Central memory CD4-positive, alpha-beta T cell (primary cell): Measurements from ENCODE around the gene COIL.
"Not testable (repeated sequence)": the region's sequence is repeated elsewhere in the genome, so short reads cannot be mapped to it uniquely, and the experiment has no call there.

ENCODE experiments used
- DNase-seq: peaks from one replicate; pipeline ENCODE4 v3.0.0; 2022

COIL gene

DNA sequence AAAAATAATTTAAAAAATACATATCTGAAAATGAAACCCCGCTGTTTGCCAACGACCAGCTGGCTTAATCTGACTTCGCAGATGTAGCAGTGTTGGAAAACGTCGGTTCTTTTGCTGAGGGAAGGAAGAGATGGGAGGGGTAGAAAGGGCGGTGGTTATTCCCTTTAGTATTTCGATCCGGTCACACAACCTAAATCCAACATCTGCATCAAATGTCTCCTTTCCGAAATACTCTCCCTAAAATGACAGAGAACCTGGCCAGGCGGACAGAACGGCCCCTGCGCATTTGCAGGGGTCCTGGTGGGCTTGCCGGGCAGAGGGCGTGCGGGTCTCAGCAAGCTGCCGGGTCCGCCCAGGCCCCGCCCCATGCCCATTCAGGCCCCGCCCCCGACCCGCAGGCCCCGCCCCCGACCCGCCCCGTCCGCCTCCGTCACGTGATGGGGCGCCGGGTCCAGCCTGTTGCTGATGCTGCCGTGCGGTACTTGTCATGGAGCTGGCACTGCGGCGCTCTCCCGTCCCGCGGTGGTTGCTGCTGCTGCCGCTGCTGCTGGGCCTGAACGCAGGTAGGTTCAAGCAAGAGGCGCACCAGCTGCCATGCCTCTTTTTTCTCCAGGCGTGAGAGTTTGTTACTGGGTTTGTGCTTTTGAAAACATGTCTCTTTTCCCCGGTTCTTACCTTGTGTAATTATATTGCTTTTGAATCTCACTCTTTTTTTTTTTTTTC lies 17.0 kb upstream of the COIL start, which contains the start of gene SCPEP1:
SCPEP1 (plus strand) TSS at position 459 of the 723 bp plus-strand sequence; CDS start at position 488, 29 bp downstream.
- peak; percentile 77 for DNase-seq

DNA sequence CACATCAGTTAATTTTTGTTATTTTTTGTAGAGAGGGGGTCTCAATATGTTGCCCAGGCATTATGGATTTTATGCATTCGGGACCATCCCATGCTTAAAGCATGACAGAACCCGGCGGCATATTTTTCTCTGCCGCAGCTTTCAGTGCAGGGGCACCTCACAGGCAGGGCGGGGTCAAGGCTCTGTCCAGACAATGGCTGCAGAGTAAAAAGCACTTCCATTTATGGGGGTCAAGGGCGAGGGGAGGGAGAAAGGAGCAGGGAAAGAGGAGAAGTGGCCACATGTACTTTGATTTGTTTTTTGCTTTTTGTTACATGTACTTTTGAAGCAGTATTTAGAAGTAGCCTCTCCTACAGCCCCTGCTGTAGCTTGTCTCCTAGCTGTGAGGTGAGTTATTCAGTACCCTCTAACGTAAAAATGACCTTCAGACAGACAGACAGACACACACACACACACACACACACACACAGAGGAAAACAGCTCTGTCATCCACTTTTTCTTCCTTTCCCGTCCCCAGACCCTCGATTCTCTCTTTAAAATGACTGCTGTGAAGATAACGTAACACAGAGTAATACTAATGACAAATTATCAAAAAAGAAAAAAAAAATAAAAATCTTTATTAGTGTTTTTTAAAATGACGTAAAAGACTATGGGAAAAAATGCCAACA lies 16.2 kb upstream of the COIL start:
- DNase-seq, result no peak

DNA sequence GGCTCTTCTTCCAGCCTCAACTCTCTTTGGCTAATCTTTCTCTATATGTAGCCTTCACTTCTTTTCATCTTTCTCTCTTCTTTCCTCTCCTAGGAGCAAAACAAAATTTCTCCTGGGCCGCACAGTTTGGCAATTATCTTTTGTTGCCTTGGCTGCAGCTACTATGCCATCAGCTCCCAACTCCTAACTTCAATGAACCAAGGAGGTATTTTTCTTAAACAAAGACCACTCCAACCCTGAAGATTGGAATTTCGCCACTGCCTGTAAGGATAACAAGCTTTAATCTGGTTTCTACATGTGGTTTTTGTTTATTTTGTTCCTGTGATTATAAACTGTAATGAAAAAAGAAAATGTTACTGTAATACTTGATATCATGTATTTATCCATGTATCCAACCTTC lies 14.8 kb upstream of the COIL start:
- no peak for DNase-seq

DNA sequence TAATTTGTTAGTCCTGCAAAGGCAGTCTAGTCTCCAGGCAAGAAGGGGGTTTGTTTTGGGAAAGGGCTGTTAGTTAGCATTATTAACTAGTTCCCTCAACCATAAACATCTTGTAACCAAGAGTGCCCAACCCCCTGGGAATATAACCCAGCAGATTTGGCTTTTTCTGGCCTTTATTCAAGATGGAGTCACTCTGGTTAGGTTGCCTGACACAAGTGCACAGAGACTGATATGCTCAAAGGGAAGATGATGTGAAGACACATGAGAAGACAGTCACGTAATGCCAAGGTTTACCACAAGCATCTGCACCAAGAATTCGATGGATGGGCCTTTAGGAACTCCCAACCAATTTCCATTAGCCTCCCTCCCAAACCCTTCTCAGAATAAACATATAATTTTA lies 13.2 kb upstream of the COIL start:
- no peak for DNase-seq

DNA sequence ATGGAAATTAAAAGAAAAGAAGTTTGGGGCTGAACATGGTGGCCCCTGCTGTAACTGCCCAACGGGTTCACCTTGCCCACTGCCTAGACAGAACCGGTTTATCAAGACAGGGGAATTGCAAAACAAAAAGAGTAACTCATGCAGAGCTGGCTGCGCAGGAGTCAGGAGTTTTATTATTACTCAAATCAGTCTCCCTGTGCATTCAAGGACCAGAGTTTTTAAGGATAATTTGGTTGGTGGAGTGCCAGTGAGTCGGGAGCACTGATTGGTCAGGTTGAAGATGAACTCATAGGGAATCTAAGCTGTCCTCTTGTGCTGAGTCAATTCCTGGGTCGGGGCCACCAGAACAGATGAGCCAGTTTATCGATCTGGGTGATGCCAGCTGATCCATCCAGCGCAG lies 12.7 kb upstream of the COIL start:
- DNase-seq, result no peak

DNA sequence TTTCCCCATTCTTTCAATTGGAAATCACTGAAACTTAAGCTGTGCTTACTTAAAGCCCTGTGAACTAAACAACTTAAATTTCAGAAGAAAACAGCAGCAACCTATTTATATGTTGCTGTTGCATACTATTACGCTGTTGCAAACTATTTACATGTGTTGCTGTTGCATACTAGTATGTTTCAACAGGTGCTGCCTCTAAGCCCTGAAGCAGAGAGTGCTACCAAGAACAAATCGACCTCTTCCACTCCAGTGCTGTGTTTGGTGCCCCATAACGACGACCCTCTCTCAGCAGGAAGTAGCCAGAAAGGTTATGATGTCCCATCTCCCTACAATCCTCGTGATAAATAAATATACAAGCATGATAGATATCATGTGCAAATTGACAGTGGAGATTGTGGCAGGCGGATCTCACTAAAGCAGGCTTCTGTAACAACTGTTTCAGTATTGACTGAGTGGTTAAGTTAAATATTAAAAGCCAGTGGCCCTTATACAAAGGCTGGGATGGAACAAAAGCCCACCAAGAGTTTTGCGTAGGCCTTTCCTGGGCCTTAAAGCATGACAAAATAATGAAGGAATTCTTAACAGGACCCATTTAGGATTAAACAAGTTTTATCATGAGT lies 11.4 kb upstream of the COIL start:
- DNase-seq, result no peak

DNA sequence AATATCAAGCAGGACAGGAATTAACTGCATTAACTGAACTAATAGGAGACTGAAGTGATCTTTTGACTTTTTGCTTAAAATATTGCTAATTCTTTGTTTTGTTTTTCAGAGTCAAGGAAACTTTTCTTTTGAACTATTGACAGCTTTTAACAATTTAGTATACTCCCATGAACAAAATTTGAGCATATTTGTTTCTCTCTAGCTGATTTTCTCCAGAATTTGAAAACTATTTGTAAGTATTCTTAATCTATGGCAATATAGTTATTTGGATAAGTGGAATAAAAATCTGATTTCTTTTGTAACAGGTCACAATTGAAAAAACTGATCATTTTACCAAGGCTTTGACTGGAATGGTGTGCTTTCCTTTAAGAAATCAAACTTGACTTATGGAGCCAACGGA lies 10.1 kb upstream of the COIL start:
- DNase-seq, result no peak

DNA sequence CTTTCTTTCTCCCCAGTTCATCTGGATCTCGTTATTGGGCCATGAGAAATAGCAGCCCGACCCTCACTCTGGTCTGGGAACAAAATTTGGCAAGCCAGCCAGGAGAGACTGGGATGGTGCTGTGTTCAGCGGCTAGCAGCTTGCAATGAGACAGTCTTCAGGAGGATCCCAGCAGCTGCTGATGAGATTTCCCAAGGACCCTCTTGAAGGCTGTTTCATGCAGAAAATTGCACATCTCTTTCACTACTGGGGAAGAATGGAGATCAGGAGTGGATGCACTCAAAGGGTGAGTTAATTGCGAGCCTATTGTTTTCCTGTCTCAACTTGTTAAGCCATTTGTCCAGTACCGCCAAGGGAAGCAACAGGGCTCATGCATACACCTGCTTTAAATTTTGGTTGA lies 5.5 kb upstream of the COIL start:
- DNase-seq, result no peak

DNA sequence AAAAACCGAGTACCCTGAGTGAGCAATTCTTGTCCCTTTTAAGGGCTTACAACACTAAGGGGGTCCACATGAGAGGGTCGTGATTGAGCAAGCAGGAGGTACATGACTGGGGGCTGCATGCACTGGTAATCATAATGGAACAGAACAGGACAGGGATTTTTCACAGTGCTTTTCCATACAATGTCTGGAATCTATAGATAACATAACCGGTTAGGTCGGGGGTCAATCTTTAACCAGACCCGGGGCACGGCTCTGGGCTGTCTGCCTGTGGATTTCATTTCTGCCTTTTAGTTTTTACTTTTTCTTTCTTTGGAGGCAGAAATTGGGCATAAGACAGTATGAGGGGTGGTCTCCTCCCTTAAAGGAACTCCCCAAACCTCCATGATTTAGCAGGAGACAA lies 4.8 kb upstream of the COIL start:
- not testable (repeated sequence) for DNase-seq

DNA sequence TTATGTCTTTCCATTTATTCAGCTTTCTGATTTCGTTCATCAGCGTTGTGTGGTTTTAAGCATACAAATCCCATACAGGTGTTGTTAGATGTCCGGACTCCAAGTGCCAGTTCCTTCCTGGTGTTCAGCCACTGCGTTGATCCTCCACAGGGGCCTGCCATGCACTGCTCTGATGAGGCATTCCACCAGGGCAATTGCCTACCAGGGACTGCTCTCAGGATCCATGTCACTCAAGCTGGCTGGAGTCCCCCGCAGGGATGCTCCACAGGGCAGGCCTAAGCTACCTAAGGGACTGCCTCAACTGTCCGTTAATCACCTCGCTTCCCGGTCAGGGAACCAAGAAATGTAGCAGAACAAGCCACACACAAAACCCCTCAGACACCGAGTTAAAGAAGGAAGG lies 4.4 kb upstream of the COIL start:
- DNase-seq, result not testable (repeated sequence)

DNA sequence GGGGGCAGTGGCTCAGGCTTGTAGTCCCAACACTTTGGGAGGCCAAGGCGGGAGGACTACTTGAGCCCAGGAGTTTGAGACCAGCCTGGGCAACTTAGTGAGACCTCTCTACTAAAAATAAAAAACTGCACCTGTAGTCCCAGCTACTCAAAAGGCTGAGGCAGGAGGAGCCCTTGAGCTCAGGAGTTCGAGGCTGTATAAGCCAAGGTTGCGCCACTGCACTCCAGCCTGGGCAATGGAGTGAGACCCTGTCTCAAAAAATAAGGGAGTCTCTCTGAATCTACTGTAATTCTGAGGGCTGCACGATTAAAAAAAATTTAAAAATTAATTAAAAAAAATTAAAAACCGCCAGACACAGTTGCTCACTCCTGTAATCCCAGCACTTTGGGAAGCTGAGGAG lies 3.9 kb downstream of the COIL start:
- DNase-seq, result no peak

DNA sequence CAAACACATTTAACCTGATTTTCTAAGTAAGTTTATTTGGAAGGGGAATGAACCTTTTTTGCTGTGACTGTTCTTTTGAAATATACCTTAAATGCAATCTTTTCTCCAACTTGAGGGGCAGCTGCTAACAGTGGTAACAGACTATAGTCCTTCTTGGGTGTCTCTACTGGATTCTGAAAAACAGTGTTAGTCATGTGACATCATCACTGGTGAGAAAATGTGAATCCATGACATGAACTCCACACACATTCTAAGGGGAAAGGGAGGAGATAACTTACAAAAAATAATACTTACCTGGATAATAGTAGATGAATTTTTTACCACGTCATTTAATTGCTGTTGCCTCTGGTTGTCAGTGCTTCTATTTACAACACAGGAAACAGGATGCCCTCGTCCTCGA lies 11.3 kb downstream of the COIL start:
- DNase-seq, result no peak

DNA sequence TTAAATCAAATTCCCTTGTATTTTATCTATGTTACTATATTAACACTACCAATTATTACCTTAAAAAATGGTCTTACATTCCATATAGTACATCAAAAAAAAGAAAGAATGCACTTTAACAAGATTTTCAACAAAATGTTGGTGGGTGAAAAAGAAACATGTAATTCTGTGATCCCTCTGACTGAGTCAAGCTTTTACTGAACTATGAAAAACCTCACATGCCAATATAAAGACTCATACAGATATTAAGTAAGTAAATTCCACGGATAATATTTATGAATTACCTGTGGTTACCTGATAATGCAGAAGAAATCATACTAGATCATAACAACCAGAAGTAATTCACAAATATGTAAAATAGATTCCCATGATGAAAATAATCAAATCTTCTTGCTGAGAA lies 12.4 kb downstream of the COIL start:
- DNase-seq, result no peak

DNA sequence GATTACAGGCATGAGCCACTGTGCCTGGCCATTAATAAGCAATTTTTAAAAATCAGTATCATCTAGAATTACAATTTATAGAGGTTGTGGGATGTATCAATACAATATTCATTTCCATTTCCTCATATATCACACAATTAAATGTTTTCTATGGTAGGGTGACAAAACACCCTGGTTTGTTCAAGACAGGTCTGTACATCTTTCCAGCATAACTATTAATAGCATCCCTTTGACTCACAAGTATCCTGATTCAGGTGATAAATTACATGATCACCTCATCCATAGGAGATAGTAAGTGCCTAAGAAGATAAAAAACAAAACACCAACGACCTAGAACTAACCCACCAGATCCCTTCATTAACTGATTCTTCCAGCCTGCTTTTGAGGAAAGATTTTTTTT lies 13.1 kb downstream of the COIL start:
- no peak for DNase-seq

DNA sequence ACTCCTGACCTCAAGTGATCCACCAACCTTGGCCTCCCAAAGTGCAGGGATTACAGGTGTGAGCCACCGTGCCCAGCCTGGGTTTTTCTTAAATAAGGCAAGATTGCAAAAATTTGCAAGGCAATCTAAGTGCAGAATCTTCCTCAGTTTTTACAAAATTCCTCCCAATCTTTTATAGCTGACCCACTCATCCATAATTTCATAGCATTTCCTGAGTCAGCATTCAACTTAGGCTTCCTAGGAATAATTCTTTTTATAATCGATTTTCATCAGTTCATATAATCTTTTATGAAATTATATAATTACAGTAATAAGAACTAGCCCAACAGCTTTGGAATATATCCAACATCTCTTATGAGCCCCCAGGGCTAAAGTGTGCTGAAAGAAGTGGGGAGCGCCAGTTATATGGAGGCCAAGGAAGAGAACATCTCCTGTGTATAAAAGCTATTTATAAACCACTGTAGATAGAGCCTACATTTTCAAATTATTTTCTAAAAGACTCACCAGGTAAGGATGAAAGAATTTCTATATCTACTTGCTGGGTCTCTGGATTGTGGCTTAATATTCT lies 14.8 kb downstream of the COIL start:
- DNase-seq, result no peak

DNA sequence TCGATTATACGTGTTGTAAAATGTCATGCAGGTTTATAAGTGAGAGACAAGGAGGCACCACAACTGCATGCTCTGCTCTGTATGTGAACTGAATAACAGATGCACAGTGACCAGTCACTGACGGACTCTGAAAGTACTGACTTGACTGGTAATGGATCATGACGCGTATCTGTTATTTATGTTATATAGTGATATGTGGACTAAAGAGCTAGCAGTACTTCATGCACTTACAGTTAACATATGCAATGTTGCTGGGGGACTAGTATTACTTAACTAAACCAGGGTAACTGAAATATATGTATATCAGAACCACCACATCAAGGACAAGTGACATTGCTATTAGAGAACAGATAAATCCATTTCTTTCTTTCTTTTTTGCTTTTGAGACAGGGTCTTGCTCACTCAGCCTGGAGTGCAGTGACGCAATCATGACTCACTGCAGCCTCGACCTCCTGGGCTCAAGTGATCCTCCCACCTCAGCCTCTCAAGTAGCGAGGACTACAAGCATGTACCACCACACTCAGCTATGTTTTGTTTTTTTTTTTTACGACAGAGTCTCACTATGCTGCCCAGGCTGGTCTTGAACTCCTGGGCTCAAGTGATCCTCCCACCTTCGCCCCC lies 17.2 kb downstream of the COIL start:
- DNase-seq, result no peak

DNA sequence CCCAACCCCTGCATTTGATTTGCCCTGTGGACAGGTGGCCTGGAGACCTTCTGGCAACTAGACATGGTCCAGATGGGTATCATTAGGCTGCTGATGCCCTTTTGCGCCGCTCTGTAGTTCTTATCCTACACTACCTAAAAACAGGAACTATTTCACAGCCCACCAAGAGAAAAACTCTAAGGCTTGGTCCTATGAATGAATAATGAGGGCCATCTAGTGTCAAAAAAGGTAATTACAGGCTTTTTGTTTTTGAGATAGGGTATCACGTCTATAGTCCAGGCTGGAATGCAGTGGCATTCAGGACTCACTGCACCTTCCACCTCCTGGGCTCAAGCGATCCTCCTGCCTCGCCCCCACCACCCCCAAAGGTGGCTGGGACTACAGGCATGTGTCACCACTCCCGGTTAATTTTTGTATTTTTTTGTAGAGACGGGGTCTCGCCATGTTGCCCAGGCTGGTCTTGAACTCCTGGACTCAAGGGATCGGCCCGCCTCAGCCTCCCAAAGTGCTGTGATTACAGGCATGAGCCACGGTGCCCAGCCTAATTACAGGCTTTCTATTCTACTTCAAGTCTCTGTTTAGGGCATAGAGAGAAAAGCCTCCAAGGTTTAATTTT lies 20.9 kb downstream of the COIL start:
- peak; percentile 40 for DNase-seq

DNA sequence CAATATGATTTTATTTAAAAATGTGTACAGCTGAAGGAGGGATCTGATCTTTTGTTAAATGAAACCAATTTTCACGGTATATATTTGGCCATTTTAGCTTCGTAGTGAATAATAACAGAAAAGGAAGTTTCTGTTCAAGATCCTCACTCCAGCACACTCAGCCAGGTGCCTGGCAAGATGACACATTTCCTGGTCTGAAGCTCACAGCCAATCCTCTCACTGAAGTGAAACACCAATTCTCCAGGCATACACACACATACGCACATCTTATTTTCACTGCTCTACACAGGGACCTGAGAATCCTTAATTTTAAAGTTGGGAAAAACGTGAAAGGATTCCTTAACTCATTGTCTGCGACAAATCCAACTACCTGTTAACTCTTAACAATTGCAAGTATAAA lies 22.6 kb downstream of the COIL start:
- DNase-seq, result not testable (repeated sequence)

DNA sequence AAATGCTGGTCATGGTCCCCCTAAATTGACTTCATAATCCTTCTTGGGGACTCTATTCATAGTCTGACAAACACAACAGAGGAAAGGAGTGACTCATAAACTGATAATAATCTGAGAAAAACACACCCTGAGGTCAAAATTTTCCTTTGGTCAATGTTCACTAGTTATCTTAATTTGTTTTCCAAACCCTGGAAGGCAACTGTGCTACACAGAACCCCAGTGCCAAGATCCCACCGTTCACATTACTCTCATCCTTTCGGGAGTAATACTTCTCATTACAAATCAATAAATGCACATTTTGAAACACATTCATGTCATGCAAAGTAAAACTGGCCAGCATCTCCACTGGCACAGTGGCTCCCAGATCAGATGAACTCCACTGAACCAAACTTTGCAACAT lies 23.2 kb downstream of the COIL start:
- no peak for DNase-seq

DNA sequence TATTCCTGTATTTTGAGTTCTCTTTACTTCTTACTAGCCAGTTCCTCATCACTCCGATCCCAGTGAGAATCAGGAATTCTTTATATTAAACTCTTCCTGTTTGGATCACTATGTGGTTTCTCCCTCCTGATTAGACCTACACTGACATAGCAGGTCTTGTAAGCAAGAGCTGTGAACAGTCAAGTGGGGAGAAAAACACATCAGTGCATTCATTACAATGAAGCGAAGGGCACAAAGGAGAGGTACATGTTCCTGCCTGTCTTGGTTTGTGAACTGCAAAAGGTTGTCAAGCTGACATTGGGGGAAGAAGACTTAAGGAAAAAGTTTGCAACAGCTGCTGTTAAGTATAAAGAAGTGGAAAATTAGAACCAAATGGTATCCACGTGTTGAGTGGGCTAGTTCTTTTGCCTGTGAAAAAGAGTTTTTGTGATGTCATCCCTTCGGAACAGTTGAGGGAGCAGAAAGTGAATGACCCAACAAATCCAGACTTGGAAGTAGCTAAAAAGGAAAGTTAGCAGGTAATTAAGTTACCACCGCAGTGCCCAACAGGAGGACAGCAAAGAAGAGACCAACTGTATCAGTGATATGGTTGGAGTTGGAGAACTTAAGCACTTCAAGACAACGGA lies 24.0 kb downstream of the COIL start:
- no peak for DNase-seq

DNA sequence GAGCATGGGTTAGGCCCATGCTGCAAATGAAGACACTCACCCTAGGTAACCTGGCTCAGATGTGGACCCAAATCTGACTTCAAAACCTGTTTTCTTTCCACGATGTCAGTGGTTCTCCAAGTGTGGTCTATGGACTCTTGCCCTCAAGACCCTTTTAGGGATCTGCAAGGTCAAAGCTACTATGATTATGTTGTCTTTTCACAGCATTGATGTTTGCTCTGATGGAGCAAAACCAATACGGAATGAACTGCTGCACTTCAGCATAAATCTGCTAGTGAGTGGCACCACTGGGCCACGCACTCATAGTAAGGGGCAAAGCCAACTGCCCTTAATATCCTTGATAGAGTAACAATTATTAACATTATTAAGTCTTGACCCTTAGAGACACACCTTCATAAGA lies 25.4 kb downstream of the COIL start:
- no peak for DNase-seq

DNA sequence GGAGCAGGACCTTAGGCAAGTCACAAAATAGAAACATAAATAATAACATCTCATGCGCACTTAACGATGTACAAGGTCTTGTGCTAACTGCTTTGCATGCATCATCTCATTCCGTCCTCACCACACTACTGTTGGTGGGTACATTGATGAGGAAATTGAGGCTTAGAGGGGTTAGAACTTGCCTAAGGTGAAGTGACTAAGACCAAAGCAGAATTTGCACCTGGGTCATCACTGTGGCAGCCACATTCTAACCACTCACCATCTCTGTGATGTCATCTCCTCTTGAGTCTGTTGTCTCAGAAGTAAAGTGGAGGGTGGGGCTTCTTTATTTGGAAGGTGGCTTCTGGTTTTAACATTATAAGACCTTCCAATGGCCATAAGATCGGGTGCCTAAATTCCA lies 26.6 kb downstream of the COIL start:
- DNase-seq, result no peak

DNA sequence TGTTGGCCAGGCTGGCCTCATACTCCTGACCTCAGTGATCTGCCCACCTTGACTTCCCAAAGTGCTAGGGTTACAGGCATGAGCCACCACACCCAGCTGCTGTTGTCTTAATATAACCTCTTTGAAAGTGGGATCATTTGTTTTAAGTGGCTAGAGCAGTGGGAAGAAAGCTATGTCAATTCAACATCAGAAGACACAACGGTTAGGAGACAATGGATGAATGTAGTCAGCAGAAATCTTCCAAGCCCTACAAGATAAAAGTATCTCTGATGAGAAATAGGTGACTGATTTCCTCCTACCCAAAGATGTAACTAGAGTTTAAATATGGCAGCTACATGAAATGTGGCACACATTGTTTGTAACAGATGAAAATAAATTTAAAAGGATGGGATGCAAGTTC lies 27.0 kb downstream of the COIL start:
- DNase-seq, result no peak
